NT2/D1 (cell line): ENCODE results near the gene MMUT.

Experiments
- YY1 ChIP-seq: IDR thresholded peaks from 2 replicates; pipeline ENCODE4 v1.6.1; 2011; ENCODE audit not compliant: insufficient read length, insufficient read depth
- ZNF274 ChIP-seq: IDR thresholded peaks from 2 replicates; pipeline ENCODE4 v1.6.1; 2011; ENCODE audit warnings: mild to moderate bottlenecking, low read depth, low read length

DNA sequence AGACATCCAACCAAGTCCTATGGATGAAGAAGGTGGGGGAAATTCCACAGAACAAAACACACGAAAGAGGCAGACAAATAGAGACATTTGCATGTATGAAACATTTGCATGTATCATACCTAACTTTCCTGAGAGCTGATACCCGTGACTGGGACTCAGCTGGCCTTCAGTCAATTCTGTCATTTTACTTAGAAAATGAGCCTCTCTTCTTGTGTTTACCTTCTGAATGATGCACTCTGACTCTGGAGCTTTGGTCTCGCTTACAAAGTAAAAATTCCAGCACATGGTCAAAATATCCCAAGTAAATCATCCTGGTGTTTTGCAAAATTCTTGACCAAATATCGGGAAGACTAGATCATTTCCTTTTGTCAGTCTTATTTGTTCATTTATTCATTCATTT lies 46.9 kb downstream of the MMUT start:
- no peak for TF ChIP-seq ZNF274
- no peak for TF ChIP-seq YY1
